Stromal cell of bone marrow (primary cell): ENCODE measurements around the gene KLHDC10.
"Not testable (repeated sequence)": the region's sequence is repeated elsewhere in the genome, so short reads cannot be mapped to it uniquely, and the experiment has no call there.

Experiments used
- DNase-seq: peaks from one replicate; pipeline ENCODE4 v3.0.0-alpha.2; 2012; ENCODE audit warnings: low read depth

The KLHDC10 gene

DNA sequence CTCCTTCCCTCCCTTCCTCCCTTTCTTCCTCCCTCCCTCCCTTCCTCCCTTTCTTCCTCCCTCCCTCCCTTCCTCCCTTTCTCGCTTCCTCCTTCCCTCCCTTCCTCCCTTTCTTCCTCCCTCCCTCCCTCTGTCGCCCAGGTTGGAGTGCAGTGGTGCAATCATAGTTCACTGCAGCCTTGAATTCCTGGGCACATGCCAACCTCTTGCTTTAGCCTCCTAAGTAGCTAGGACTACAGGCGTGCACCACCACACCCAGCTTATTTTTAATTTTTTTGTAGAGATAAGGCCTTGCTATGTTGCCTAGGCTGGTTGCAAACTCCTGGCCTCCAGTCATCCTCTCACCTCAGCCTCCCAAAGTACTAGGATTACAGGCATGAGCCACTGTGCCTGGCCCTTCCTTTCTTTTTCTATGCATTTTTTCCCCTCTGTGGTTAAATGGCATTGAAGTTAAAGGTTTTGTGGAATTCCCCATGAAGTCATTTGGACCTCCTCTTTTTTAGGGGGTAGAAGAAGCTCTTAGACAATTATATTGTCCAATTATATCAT, 9.6 kb downstream of the KLHDC10 start:
- DNase-seq = no peak

DNA sequence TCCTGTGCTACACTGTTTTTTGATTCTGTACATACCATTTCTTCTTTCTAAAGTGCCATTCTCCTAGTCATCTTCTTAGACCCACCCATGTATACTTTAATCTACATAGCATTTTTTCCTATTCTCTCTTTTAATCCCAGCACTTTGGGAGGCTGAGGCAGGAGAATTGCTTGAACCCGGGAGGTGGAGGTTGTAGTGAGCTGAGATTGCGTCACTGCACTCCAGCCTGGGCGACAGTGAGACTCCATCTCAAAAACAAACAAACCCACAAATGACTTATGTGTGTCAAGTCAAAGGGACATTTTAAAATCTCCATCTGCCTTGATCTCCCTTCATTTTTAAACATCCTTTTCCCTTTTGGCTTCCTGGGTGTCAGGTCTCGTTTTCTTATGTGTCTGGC, 13.2 kb downstream of the KLHDC10 start:
- DNase-seq = not testable (repeated sequence)

DNA sequence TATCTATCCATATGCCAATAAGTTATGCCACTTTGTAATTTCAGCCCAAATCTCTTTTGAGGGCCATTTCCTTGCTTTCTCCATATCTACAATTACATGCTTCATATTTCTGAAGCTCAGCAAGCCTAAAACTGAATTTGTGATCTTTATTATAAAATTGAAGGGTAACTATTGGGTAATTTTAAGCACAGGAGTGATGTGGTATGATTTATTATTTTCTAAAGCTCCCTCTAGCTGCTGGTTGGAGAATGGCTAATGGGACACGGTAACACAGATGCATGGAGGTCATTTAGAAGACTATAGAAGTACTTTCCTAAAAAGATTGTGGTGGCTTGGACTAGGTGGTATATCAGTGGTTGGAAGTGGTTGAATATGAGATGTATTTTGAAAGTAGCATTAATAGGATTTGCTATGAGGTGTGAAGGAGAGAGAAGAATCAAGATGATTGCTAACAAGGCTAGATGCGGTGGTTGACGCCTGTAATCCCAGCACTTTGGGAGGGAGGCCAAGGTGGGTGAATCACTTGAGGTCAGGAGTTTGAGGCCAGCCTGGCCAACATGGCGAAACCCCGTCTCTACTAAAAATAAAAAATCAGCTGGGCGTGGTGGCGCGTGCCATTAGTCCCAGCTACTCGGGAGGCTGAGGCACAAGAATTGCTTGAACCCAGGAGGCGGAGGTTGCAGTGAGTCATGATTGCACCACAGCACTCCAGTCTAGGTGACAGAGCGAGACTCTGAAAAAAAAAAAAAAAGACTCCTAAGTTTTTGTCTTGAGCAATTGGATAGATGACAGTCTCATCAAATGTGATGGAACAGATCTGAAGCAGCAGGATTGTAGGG, 13.9 kb downstream of the KLHDC10 start:
- no peak for DNase-seq

DNA sequence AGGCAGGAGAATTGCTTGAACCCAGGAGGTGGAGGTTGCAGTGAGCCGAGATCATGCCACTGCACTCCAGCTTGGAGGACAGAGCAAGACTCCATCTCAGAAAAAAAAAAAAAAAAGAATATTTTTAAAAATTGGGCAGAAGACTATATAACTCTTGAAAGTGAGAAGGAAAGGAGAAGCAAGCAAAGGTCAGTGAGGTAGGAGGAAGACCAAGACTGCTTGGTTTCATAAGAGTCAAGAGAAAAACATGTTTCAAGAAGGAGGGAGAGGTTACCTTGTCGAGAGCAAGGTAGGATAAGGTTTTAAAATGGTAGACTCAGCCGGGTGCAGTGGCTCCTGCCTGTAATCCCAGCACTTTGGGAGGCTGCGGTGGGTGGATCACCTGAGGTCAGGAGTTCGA, 14.9 kb downstream of the KLHDC10 start:
- not testable (repeated sequence) for DNase-seq

DNA sequence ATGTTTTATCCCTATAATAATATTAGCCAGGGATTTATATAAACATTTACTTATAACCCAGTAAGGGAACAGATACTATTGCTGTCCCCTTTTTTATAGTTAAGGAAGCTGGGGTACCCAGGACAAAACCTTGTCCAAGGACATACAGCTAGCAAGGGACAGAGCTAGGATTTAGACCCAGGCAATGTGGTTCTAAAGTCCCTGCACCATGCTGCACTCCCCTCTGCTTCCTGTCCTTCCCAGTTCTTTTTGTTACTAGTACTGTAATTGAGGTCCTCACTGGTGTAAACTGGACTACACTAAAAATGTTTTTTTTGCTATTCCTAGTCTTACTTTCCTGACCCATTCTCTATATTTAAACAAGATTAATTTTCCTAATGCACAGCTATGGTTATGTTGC, 16.6 kb downstream of the KLHDC10 start:
- no peak for DNase-seq

DNA sequence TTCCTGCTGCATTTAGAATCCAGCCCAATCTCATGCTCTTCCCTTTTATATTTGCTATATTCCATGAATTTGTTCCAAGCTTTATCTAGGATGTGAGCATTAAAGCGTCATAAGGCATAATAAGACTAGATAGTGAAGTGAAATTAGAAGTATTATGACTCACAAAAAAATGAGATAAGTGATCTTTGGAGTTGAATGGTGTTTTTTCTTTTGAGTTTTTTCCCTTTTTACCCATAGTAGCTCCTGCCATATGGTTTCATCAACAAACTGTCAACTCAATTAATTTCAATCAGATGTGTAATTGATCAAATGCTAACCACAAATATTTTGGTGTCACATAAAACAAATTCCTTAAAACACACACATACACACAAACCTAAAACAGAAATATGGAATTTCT, 17.0 kb downstream of the KLHDC10 start:
- no peak for DNase-seq

DNA sequence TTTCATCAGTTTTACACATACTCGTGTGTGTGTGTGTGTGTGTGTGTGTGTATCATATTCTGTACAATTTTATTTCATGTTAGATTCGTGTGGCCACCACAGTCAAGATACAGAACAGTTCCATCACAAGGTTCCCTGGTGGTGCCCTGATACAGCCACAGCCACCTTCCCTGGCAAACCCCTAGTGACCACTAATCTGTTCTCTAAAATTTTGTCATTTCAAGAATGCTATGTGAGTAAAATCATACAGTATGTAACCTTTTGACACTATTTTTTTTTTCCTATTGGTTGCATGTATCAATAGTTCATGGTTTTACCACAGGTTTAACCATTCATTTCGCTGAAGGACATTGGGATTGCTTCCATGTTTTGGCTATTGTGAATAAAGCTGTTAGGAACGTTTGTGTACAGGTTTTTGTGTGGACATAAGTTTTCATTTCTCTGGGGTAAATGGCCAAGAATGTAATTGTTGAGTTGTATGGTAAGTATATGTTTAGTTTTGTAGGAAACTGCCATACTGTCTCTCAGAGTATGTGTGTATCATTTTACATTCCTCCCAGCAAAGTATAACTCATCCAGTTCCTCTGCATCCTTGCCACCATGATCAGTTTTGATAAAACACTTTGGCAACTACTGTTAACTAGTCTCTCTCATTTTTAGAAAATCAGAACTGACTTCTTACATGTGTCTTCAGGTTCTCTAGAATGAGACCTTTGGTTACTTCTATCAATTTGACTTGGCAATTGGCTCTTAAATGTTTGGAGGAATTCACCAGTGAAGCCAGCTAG, 20.6 kb downstream of the KLHDC10 start:
- DNase-seq = no peak

DNA sequence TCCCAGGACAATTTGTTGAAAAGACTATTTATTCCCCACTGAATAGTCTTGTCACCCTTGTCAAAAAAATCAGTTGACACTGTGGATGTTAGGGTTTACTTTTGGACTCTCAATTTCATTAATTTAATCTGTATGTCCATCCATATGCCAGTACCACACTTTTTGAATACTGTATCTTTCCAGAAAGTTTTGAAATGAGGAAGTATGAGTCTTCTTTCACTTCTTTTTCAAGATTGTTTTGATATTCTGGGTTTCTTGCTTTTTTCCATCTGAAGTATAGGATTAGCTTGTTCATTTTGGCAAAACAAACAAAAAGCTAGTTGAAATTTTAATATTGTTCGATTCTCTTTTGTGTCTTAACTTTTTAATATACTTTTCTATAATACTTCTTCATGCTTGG, 21.7 kb downstream of the KLHDC10 start:
- no peak for DNase-seq

DNA sequence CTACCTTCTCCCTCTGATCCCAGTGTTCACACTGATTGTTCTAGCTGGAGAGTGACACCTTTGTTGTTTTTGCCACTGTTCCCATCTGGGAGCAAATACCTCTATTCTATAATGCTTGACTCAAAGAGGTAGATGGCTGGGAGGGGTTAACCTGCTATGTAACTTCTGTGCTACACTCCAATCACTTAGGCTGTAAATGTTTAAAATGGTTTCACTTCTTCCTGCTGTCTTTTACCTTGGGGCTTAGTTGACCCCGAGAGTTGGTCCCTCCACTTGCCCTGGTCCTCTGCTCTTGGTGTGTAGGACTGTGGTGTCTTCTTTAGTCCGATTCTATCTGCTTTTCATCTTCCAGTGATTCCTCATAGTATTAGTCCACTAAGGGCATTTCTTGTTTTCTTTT, 22.3 kb downstream of the KLHDC10 start:
- DNase-seq = no peak

DNA sequence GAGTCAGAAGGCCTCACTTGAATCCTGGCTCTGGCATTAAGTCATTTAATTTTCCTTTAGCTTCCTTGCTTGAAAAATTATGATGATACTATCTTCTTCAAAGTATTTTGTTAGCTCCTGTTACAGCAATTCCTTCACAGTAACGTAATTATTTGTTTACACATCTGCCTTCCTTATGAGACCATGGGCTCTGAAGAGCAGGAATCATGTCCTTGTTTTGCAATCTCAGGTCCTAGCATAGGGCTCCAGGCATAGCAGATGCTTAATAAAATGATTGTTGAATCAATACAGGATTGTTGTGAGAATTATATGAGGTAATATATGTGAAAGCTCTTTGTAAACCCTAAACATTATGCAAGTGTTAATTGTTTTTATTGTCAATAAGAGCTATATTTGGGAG, 25.5 kb downstream of the KLHDC10 start:
- no peak for DNase-seq

DNA sequence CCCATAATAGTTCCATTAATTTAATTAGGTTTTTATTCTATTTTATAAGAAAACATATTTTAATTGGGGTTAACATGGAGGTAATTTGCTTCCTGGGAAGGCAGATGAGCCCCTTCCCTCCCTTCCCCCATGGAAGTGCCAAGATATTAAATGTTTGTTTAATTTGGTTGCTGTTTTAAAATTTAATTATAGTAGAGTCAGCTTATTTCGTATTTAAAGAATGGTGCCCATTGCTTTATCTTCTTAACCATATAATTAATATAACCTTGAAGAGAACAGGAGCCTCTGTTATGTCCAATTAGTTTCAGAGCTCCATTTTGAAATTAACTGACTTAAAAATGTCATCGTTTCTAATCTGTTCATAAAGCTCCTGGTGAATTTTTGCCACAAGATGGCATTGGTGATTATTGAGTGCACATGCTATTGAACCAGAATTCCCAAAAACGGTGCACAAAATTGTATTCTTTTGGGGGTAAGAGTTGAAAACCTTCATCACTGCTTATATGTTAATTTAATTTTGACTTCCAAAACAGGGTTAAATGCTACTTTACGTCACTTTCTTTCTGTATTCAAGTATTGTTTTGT, 26.0 kb downstream of the KLHDC10 start:
- DNase-seq = no peak

DNA sequence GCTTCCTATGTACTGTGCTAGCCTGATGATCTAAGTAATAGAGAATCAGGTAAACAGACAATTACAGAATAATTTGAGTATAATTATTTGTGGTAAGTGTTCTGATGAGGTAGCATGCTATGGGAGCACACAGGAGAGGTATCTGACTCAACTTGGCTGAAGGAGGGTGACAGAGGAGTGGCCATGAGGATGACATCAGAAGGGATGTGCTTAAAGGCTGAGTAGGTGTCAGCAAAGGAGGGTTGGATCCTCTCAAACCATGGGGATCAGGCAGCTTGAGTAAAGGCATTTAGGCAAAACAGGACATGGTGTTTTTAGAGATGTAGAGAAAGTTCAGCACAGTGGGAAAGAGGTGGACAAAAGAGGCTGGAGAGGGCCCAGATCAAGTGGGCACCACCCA, 29.0 kb downstream of the KLHDC10 start:
- DNase-seq = no peak

DNA sequence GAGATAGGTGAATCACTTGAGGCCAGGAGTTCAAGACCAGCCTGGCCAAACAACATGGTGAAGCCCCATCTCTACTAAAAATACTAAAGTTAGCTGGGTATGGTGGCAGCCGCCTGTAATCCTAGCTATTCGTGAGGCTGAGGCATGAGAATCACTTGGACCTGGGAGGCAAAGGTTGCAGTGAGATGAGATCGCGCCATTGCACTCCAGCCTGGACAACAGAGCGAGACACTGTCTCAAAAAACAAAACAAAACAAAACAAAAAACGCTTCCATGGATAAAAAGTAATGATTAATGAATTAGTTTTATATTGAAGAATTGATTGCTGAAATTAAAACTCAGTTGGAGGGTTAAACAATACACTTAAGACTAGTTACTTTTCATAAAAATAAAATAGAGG, 32.3 kb downstream of the KLHDC10 start:
- DNase-seq = no peak

DNA sequence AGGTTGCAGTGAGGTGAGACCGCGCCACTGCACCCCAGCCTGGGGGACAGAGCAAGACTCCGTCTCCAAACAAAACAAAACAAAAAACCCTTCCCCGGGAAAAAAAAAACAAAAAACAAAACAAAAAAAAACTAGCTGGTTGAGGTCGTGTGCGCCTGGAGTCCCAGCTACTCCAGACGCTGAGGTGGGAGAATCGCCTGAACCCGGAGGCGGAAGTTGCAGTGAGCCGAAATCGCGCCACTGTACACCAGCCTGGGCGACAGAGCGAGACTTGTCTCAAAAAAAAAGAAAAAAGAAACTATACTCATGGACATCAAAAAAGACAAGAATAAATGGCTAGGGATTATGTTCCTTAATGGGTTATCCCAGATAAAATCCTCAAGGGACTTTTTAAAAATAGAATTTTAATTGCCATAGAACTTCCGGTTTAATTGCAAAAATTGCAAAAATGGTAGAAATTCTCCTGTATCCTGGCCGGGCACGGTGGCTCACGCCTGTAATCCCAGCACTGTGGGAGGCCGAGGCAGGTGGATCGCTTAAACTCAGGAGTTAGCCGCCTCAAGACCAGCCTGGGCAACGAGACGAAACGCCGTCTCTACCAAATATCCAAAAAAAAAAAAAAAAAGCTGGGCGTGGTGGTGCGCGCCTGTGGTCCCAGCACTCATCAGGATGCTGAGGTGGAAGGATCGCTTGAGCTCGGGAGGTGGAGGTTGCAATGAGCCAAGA, 37.8 kb downstream of the KLHDC10 start:
- no peak for DNase-seq

DNA sequence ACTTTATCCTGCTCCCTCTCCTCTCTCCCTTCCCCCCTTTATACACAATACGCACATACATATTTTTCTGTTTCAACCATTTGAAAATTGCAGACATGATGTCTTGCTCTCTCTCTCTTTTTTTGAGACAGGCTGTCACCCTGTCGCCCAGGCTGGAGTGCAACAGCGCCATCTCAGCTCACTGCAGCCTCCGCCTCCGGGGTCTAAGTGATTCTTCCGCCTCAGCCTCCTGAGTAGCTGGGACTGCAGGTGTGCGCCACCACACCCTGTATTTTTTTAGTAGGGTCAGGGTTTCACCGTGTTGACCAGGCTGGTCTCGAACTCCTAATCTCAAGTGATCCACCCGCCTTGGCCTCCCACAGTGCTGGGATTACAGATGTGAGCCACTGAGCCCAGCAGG, 38.5 kb downstream of the KLHDC10 start:
- DNase-seq = no peak

DNA sequence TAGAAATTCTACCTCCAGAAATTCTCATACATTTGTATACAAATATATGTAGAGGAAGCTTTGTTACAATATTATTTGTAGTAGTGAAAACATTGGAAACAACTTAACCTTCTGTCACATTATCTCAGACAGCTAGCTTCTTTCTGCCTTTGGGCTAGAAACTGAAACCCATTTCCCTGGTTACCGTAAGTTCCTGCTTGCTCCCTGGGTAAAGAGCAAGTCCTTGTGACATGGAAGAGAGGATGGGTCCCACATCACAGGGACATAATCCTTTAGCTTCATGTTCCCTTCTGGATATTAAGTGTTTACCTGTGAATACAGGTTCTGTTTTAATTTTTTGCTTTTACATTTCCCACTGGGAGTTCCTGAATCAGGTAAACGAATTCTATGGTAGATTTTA, 41.8 kb downstream of the KLHDC10 start:
- no peak for DNase-seq

DNA sequence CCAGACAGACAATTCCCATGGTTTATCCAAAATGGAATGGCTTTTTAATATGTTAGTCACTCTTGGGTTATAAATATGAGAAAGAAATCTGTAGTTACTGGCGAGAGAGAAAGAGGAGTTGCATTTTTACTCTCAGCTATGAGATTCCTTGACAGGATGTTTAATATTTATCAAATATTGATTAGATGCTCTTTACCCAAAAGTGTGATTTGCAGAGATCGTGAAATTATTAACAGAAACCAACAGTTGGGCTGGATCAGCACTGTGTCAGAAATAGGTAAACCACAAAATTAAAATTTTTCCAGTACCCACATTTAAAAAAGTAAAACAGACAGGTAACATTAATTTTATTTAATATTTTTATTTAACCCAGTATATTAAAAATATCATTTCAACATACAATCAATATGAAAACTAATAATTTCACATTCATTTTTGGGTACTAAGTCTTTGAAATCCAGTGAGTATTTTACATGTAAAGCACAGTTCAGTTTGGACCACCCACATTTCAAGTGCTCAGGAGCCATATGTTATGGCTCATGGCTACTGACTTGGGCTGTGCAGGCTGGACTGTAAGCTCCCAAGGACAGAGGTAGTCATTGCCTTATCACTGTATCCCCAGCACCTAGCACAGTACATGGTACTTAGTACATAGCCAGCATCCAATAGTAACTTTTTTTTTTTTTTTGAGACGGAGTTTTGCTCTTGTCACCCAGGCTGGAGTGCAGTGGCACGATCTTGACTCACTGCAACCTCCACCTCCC, 42.5 kb downstream of the KLHDC10 start:
- DNase-seq = no peak

DNA sequence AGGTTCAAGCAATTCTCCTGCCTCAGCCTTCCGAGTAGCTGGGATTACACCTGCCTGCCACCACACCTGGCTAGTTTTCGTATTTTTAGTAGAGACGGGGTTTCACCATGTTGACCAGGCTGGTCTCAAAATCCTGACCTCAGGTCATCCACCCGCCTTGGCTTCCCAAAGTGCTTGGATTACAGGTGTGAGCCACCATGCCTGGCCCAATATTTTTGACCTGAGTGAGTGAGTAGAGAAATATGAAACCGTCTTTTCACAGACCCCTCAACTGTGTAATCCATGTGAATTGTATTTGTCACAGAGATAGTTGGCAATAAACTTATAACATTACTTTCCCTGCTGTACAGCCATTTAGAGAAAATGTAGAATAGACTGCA, 43.1 kb downstream of the KLHDC10 start:
- not testable (repeated sequence) for DNase-seq

DNA sequence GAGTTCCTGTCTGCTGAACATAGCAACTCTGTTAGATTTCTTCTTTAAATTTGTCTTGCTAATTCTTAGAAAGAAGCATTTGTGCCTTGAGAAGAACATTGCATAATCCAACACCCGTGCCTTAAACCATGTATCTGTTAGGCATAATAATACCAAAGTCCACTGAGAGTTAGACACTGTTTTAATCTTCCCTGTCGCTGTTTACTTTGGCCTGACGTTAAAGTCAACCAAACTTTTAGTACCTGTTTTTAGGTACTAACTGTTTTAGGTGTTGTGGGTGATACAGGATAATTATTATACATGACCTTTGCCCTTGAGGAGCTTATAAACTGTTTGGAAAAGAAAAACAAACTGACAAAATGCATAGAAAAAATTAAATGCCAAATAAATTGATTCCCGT, 43.6 kb downstream of the KLHDC10 start:
- DNase-seq = no peak

DNA sequence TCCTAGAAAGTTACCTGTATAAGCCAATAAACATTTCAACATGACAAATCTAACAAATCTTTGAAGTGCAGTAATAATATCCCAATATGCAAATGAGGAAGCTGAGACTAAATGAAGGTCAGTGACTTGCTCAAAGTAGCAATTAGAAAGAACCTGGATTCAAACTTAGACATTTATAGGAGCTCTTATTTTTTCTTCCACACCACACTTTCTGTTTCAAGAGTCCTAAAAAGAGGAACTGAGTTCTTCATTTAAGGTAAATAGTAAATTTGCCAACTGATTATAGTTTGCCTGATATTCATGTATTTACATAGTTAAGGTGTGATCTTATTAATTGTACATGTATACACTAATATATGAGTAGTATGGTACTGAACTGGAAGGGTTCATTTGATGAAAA, 44.0 kb downstream of the KLHDC10 start:
- DNase-seq = no peak

DNA sequence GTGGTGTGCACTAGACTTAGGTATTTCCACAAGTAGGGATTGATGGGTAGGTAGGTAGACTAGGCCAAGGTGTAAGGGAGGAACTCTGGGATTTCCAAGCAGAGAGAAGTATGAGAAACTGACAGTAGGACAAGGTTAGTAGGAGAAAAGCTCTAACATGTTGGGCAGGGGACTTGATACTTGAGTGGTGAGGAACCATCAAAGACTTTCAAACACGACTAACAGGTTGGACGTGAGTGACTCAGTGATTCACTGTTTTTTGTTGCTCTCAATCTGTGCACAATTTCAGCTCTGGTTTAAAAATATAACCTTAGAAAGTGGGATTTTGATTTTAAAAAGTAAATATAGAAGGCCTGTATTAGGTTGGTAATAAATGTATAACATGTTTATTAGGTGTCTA, 44.4 kb downstream of the KLHDC10 start:
- no peak for DNase-seq
